Inferior parietal cortex (tissue), 1 donor: ENCODE measurements around the gene KLHDC7B.

Experiments used
- DNase-seq: peaks from one replicate; pipeline ENCODE4 v3.0.0-alpha.2; 2016; ENCODE audit errors: extremely low spot score

KLHDC7B gene

GRCh38 chr22:50572965-50573364, 27.3 kb downstream of the KLHDC7B start:
- DNase-seq = no peak

GRCh38 chr22:50573491-50574382, 28.0 kb downstream of the KLHDC7B start:
- DNase-seq = no peak

- no peak for DNase-seq
Observed at GRCh38 chr22:50574383-50574755, 28.7 kb downstream of the KLHDC7B start.

- DNase-seq = no peak
Observed at GRCh38 chr22:50575426-50575941, 29.8 kb downstream of the KLHDC7B start.

GRCh38 chr22:50576070-50576469, 30.4 kb downstream of the KLHDC7B start:
- DNase-seq = no peak

GRCh38 chr22:50576806-50577696, 31.4 kb downstream of the KLHDC7B start:
- no peak for DNase-seq

- DNase-seq = no peak
Observed at GRCh38 chr22:50577697-50577986, 31.9 kb downstream of the KLHDC7B start.

- no peak for DNase-seq
Observed at GRCh38 chr22:50577987-50578775, 32.5 kb downstream of the KLHDC7B start, which contains the start of gene CPT1B. Gene CPT1B (minus strand): TSS chr22:50578427. CDS start chr22:50577915, 512 bp downstream.

- no peak for DNase-seq
Observed at GRCh38 chr22:50578776-50579310, 33.1 kb downstream of the KLHDC7B start.

GRCh38 chr22:50579752-50580151, 34.1 kb downstream of the KLHDC7B start:
- no peak for DNase-seq

GRCh38 chr22:50581031-50581949, 35.6 kb downstream of the KLHDC7B start:
- DNase-seq = no peak

GRCh38 chr22:50581950-50582492, 36.3 kb downstream of the KLHDC7B start:
- DNase-seq = no peak

- DNase-seq = peak; percentile 97
Observed at GRCh38 chr22:50582493-50583293, 37.0 kb downstream of the KLHDC7B start, which contains the start of gene CHKB. Gene CHKB (minus strand): TSS chr22:50582849. CDS start chr22:50582781, 68 bp downstream.

- peak; percentile 43 for DNase-seq
Observed at GRCh38 chr22:50583294-50583861, 37.7 kb downstream of the KLHDC7B start.

GRCh38 chr22:50584106-50585096, 38.7 kb downstream of the KLHDC7B start:
- DNase-seq = no peak

GRCh38 chr22:50585238-50585637, 39.5 kb downstream of the KLHDC7B start:
- no peak for DNase-seq

- no peak for DNase-seq
Observed at GRCh38 chr22:50585781-50586180, 40.1 kb downstream of the KLHDC7B start.
